Astrocyte of the spinal cord (primary cell): ENCODE data around the gene CCL1.

Source experiments
- DNase-seq: peaks from one replicate; pipeline ENCODE4 v3.0.0; 2011; ENCODE audit warnings: low read depth, low spot score
- H3K4me3 ChIP-seq: 2 replicates; pipeline ENCODE4 v1.5.1; 2011; ENCODE audit warnings: low read depth, mild to moderate bottlenecking, low read length, moderate library complexity
- in situ Hi-C: cut with HindIII; loops from 2 replicates; pipeline ENCODE4 v1.10.0; 2017; ENCODE audit warnings: low sequenced_read_pairs
- TF ChIP-seq, protein P1 (sequence below): IDR thresholded peaks from 2 replicates; pipeline ENCODE4 v1.5.1; 2012; ENCODE audit warnings: low read depth, mild to moderate bottlenecking, low read length, inconsistent platforms

Gene CCL1

DNA sequence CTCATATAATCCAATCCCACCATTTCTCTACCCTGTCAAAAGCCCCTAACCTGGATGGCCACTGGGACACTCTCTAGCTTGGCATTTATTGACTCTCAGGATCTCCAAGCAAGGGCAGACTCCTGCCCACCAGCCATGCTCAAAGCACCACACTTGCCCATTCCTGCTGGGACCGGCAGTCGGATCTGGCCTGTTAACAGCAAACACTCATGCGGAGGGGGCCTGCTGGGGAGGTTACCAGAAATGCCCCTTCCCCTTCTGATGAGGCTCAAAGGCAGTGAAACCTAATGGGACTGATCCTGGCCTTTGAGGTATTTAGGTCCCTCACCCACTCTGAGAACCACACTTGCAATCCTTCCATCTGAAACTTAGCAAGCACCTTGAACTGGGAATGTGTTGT lies 6.5 kb upstream of the CCL1 start:
- TF ChIP-seq, protein P1, sequence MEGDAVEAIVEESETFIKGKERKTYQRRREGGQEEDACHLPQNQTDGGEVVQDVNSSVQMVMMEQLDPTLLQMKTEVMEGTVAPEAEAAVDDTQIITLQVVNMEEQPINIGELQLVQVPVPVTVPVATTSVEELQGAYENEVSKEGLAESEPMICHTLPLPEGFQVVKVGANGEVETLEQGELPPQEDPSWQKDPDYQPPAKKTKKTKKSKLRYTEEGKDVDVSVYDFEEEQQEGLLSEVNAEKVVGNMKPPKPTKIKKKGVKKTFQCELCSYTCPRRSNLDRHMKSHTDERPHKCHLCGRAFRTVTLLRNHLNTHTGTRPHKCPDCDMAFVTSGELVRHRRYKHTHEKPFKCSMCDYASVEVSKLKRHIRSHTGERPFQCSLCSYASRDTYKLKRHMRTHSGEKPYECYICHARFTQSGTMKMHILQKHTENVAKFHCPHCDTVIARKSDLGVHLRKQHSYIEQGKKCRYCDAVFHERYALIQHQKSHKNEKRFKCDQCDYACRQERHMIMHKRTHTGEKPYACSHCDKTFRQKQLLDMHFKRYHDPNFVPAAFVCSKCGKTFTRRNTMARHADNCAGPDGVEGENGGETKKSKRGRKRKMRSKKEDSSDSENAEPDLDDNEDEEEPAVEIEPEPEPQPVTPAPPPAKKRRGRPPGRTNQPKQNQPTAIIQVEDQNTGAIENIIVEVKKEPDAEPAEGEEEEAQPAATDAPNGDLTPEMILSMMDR: no peak
- no peak for DNase-seq
- no peak overlapping the region for H3K4me3 ChIP-seq
- in situ Hi-C loops: loop anchor here (25.0 kb wide), 1 partner anchor 182 kb away; no protein-coding TSS in a partner anchor

DNA sequence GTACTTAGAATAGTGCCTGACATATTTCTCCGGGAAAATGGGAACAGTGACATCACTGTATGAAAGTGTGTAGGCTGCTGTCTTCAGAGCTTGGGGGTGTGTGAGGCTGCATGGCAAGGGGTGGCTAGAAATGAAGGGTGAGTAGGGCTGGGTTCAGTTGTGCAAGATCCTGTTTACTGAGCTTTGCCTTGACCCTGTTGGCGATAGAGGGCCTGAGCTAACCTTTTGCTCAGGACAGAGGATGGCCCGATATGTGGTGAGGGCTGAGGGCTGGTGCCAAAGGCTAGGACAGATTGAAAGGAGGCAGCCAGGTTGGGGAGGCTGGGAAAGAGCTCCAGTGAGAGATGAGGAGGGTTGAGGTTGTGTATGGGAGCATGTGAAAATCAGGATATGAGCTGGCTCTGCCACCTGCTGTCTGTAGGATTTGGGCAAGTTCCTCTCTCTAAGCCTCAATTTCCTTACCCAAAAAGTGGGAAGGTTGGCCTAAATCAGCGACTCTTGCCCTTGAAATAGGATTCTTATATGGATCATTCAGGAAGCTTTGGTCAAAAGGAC lies 6.0 kb upstream of the CCL1 start:
- H3K4me3 ChIP-seq: no peak overlapping the region
- in situ Hi-C loops: loop anchor here (25.0 kb wide), 1 partner anchor 182 kb away; no protein-coding TSS in a partner anchor
- no peak for DNase-seq
- TF ChIP-seq, protein P1: no peak

DNA sequence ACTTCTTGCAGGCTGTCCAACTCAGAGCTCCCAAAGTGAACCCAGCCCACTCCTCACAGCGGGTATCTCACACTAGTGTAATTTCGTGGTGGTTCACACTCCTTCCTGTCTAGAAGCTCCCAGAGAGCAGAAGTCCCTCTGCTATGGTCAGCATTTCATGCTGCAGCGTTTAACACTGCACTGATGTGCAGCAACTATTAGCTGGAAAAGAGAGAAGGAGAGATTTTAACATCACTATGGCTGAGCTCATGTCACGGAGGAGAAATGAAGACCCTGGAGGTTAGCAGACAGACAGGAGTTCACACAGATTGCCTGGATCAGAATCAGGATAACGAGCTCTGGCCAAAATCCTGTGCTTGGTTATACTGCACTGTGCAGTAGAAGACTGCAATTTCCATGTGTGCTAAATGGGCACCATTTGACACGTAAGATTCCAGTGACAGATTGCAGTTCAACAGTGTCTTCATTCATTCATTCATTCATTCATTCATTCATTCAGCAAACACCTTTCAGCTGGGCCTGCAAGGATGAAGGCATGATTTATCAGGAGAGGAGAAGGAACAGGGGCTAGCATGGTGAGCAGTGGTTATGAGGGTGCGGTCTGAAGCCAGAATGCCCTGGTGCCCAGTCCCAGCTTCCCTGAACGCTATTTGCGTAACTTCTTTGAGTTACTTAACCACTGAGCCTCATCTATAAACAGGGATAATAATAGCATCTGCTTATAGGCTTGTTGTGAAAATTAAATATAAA lies 5.3 kb upstream of the CCL1 start:
- TF ChIP-seq, protein P1: no peak
- no peak for DNase-seq
- no peak overlapping the region for H3K4me3 ChIP-seq
- in situ Hi-C loops: loop anchor here (25.0 kb wide), 1 partner anchor 181 kb away; no protein-coding TSS in a partner anchor

DNA sequence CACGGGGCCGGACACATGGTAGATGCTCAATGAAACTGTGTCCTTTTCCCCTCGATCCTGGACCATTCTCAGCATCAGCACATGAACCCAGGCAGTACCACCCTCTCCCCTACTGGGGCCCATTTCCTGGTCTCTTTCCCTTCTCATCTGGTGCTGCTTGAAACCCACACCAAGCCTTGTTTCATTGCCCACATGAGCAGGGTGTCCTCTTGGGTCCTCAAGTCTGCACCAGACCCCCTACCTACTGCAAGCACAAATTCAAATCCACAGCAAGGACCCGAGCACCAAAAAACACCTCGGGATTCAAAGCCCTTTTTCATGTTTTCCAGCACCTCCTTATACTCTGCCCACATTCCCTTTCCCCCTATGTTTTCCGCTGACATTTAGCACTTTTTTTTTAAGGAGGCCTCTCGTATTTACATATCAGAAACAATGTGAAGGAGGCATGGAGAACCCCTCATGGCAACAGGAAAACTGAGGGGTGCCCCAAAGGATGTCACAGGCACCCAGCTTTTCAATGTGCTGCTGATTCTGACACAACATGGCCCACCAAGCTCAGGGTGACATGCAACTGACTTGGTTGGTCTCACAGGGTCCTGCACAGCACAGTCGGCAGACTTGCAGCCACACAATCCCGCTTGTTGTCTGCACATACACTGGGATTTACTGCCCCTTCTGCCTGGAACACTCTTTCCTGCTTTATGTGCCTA lies 4.6 kb upstream of the CCL1 start:
- TF ChIP-seq, protein P1: no peak
- DNase-seq: no peak
- in situ Hi-C loops: loop anchor here (25.0 kb wide), 1 partner anchor 180 kb away; no protein-coding TSS in a partner anchor
- no peak overlapping the region for H3K4me3 ChIP-seq

DNA sequence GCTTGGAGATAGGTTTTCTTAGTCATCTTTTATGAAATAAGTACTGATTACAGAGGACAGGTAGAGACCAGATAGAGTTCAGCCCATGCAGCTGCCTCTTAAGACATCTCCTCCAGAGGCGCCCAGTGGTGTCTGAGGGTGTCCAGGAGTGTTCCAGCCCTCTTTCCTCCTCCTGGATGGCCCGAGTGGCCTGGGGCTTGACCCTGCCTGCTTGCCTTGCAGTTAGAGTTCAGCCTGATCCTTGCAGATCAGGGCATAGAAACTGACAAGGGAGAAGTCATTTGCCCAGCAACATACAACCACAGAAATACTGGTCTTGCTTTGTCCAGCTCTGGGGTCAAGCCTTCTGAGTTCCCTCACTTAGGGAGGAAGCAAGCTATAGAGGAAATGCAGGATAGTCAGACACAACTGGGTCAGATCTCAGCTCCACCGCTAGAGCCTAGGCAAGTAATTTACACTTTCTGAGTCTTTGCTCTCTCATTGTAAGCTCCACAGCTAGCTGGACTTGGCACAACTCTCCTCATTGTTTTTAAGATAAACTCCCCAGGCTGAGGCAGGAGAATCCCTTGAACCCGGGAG lies 3.6 kb upstream of the CCL1 start:
- H3K4me3 ChIP-seq: no peak overlapping the region
- no peak for DNase-seq
- TF ChIP-seq, protein P1: no peak
- in situ Hi-C loops: loop anchor here (25.0 kb wide), 1 partner anchor 179 kb away; no protein-coding TSS in a partner anchor

DNA sequence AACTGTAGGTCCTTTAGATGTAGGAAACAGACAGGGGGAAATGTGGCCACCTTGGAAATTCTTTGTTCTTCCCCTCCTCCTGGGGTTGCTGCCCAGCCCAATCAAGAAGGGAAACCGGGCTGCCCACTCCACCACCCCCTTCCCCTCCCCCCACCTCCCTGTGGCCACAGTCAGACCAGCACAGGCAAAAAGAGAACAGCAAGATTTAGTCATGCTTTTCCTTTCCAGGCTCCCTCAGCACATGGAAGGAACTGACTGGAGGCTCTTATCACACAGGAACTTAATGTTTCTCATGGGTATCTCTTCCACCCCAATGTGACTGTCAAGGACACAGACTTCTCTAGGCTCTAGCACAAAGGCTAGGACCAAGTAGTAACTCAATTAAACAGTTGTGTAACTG lies 3.0 kb upstream of the CCL1 start:
- no peak overlapping the region for H3K4me3 ChIP-seq
- in situ Hi-C loops: loop anchor here (25.0 kb wide), 1 partner anchor 179 kb away; no protein-coding TSS in a partner anchor
- TF ChIP-seq, protein P1: no peak
- no peak for DNase-seq
